ENCODE results near the gene LINC01488.

LINC01488 gene

DNA sequence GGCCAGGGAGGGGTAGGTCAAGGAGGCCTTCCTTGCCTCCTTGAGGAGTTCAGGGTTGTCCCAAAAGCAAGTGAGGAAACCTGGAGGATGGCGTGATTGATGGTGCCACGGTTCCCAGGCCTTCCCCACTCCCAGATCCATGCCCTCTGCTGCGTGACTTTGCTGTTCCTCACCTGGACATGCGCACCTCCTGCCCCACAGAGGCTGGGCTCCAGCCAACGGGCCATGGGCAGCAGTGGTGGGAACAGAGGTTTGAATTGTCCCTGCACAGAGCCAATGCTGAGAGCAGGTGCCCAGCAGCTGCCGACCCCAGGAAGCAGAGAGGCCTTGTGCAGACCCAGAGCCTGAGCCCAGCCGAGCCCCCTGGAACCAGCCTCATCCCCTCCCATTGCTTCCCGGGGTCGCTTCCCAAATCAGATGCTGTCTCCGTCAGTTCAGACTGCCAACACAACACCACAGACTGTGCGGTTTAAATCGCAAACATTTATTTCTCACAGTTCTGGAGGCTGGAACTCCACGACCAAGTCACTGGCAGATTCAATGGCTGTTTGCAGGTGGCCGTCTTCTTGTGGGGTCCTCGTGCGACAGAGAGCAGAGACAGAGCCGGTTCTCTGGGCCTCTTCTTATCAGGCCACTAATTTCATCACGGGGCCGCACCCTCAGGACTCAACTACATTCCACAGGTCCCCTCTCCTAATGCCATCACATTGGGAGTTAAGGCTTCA, 6.2 kb upstream of the LINC01488 start:
- DNase-seq (ENCODE audit: low read depth, low spot score): no peak
- H3K4me3 ChIP-seq (ENCODE audit: low read length): no peak overlapping the region

DNA sequence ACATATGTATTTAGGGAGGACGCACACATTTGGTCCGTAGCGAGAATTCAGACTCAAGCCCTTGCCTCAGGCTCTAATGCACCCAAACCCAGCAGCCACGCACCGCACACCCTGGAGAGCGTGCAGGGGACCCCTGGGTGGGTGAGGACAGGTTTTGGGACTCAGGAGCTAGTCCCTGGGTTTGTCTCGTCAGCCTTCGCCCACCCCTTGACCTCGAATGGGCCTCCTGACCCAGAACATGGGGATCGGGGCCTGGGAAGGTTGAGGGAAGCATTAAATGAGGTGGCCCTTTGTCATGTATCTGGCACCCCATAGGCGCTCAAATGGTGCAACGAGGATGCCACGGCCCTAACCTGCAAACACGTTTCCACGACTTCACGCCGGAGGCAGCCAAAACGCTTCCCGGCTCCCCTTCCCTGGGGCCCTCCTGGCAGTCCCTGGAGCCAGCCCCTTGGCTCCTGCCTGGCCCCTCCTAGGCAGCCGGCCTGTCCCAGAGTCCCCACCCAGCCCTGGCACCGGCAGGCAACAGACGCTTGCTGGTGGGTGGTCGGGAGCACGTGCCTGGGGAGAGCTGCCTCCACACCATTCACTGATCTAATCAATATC, 5.5 kb upstream of the LINC01488 start:
- no peak for DNase-seq (ENCODE audit: low read depth, low spot score)

DNA sequence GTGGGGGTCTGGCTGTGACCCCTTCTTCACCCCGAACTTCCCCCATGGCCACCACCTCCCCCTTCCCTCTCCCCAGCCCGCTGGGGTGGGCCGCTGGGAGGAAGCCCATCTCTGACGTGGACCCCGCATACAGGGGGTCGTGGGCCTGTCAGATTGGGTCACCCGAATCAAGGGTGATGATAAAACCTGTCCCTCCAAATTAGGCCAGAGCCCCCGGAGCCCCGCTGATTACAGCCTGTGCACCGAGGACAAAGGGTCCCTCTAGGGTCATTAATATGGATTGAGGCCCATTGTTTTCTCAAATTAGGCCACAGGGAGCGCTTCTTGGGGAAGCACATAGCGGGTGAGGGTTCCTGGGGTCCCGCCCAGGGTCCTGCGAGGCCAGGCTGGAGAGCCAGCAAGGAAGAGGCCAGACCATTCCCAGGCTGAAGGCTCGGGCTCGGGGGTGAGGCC, 4.9 kb upstream of the LINC01488 start:
- no peak overlapping the region for H3K4me3 ChIP-seq (ENCODE audit: low read length)
- DNase-seq (ENCODE audit: low read depth, low spot score): no peak

More for the DNA sequence above, 5.5 kb upstream of the LINC01488 start:
- no peak overlapping the region for H3K4me3 ChIP-seq (ENCODE audit: low read length)

DNA sequence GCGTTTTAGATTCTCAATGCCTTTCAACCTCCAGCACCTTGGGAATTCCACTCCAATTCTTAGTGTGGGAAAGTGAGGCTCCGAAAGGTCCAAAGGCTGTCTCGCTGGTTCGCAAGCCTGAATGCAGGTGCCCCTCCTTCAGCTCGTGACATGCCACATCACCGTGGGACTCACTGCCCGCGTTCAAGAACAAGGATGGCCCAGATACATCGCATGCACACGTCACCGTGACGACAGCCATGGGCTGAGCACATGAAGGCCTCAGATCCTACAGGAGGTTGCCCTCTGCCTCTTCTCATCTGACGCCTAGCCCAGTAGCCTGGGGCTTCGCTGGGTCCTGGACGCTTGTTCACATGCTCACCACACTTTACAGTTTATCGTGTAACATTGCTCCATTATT, 4.4 kb upstream of the LINC01488 start:
- H3K4me3 ChIP-seq (ENCODE audit: low read length): no peak overlapping the region
- DNase-seq (ENCODE audit: low read depth, low spot score): no peak

DNA sequence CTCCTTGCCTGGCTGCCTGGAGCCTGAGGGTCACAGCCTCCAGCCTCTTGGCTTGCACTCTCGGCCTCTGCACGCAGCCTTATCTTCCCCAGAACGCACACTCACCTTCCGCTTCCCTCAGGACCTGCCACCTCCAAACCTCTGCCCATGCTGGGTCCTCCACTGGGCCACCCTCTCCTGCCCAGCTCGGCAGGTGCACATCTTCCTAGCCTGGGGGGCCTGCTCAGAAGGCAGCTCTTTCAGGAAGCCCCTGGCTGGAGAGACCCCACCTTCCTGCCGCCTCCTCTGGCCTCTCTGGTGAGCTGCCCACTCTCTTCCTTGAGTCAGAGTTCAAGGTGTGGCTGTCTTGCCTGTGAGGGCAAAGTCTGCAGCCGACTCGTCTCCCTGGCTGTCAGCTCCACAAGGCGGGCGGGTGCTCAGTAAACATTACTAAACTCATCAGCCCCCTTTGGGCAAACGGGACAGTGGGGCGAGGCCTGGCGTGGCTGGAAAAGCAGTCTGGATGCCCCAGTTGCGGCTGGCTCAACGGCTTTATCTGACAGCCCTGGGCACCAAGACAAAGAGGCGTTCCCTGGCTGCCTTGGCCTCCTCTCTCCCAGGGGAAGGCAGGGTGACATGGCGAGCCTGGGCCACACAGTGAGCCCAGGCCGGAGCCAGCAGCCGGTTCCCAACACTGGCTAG, 1.7 kb upstream of the LINC01488 start:
- no peak for DNase-seq (ENCODE audit: low read depth, low spot score)
- no peak overlapping the region for H3K4me3 ChIP-seq (ENCODE audit: low read length)

DNA sequence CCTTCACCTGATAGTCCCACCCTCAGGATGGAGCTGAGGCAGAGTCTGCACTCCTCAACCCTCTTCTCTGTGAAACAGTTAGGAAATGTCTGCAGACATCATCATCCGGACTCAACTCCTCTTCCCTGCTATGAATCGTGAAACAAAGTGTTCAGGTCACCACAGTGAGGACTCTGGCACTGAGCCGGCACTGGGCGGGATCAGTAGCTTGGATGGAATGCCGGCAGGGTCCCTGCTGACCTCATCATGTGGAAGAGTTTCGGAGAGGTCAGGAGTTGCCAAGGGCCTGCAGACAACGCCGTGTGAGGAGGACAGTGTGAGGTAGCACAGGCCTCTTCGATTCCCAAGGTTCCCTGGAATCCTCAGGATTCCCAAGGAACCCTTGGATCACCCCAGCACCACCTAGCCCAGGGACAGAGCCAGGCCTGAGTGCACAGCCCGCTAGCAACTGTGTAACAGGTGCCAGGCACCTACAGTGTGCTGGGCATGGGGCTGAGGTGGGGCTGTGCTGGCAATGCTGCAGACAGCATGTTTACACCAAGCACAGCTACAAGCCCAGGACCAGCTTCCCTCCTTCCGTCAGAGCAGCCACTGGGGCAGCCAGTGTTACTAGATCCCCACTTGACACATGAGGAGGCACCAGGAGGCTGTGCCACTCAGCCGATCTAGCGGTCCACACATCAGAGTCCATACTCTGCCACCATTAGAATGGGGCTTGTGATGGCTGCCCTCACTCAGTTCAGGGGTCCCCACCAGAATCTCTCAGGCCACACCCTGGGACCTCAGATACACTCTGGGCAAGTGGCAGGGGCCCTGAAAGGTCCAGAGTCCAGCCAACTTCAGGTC, 693 bp upstream of the LINC01488 start:
- DNase-seq (ENCODE audit: low read depth, low spot score): no peak
- H3K4me3 ChIP-seq (ENCODE audit: low read length): no peak overlapping the region

DNA sequence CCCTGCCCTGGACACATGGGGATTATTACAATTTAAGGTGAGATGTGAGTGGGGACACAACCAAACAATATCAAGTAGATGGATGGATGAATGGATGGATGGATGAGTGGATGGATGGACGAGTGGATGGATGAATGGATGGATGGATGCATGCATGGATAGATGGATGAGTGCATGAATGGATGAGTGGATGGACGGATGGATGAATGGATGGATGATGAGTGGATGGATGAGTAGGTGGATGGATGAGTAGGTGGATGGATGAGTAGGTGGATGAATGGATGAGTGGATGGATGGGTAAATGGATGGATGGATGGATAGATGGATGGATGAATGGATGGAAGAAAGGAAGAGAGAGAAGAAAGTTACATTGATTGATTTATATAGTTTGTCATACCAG, 859 bp downstream of the LINC01488 start:
- no peak for DNase-seq (ENCODE audit: low read depth, low spot score)
- H3K4me3 ChIP-seq (ENCODE audit: low read length): no peak overlapping the region

DNA sequence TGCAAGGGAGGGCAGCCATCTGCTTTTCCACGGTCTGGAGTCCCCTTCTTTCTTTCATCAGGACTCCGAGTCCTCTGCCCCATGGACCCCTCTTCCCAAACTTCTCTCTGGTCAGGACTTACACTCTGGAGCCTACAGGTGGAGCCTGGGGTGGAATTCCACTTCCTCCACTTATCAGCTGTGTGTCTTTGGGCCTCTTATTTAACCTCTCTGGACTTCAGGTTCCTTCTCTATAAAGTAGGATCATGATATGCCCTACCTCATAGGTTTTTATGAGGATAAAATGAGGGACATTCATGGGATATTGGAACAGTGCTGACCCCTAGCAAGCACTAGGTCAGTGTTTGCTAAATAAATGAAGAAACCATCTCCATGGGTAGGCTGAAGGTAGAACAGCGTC, 1.7 kb downstream of the LINC01488 start:
- H3K4me3 ChIP-seq (ENCODE audit: low read length): no peak overlapping the region
- DNase-seq (ENCODE audit: low read depth, low spot score): no peak

DNA sequence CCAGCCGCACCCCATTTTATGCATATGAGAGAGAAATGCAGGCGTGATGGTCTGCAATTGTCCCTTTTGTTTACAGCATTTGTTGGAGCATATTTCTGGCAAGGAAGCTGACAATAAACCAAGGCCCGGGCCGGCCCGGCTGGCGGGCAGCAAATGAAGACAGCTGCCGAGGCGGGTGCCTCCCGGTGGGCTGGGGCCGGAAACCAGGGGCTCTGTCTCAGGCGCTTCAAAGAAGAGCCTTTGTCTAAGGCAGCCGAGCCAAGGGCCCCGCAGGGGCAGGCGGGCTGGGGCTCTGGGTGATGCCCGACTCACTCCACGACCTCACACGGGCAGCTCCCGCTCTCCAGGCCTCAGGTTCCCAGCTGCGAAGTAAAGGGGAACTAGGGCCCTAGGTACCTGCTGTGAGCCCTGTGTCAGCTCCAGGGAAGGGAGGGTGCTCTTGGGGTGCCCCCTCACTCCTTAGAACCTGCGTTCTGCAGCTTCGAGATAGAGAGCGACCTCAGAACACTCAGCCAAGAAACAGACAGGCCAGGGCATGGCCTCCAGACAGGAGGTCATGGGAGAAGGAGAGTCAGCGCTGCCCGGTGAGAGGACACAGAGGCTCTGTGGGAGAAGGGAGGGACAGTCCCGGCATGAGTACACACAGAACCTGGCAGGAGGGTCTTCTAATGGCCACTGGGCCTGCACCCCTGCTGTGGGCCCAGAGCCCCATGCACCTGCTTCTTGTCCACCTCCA, 2.4 kb downstream of the LINC01488 start:
- DNase-seq (ENCODE audit: low read depth, low spot score): no peak
- no peak overlapping the region for H3K4me3 ChIP-seq (ENCODE audit: low read length)

DNA sequence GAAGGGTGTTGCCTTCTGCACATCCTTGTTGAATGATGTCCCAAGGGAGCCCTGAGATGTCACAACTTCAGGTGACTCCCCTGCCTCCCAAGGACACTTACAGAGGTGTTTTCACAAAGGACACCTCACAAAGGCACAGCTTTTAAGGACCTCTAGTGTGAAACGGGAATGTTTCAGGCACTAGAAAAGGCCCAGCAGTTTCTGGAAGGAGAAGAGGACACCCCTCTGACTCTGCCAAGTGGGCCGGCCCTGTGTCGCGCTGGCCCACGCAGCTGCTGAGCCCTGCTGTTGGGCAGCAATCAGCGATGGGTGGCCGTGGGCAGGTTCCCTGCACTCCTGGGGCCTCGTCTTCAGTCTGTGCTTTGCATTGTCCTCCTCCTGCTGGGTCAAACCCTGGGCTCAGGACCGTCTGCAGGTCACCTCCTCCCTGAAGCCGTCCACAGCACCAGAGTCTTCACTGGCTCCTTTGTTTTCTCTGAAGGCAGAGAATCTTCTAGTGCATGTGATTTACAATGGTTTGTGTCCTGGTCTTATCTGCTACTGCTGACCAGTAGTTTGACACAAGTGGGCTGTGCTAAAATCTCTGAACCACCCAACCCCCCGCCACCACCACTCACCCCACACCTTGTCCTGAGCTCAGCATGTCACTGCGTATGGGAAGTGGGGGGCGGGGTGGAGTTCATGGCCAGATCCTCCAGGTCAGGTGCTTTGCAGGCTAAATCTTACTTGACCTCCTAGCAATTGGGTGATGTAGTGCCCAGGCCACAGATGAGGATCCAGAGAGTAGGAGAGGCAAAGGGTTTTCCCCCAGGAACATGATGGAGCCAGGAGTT, 3.2 kb downstream of the LINC01488 start:
- no peak for DNase-seq (ENCODE audit: low read depth, low spot score)
- H3K4me3 ChIP-seq (ENCODE audit: low read length): no peak overlapping the region

DNA sequence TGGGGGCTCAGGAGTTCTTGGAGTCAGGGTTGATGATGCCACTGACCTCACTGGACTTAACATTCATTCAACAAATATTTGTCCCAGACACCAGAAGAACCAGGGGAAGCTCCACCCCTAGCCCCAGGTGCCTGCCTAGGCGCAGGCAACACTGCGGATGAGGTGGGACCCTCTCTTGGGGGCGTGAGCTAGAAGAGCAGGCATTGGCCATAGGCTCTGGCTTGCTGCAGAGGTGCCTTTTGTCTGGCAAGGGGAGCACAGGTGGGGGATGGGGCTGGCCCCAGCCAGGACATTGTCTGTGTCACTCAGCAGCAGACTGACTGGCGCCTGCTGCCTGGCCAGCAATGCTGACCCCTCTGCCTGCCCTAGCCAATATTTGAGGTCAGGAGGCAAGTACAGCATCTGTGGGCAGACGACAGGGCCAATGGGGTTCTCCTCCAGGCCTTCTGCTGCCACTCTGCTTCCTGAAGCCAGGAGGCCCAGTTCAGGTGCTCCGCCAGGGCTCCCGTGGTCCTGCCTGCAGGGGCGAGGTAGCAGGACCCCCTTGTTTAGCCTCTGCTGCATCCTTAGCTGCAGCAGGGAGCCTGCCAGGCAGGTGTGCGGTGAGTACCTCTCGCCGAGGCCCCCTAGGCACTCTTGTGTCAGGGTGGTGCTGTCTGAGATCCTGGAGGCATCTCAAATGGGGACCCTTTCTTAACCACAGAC, 4.0 kb downstream of the LINC01488 start:
- no peak overlapping the region for H3K4me3 ChIP-seq (ENCODE audit: low read length)
- no peak for DNase-seq (ENCODE audit: low read depth, low spot score)

DNA sequence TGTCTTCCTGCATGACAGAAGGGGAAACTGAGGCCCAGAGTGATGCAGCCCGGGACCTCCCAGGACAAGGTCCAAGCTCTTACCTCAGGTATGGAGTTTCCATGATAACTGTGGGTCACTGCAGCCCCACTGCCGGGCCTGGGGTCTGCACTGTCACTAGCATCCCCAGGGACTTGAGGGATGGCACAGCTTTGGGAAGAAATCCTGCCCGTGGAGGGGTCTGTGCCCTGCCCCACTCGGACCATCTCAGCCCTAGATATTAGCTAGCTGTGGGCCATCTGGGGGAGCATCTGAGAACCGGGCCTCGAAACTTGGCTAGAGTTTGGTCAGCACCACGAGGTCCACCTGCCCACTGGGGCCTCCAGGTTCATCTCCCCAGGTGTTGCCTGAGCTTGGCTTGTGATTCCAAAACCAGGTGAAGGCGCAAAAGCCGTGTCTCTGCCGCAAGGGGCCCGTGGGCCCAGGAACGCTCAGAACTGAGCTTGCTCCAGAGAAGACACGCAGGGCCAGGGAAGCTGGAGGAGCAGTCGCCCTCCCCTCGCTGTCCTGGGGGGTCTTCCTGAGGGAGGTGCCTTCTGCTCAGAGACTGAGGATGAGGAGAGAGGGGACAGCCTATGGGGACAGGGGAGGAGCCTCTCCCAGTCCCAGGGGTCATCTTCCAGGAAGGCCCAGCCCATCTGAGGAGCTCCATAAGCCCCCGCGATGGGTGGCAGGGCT, 4.8 kb downstream of the LINC01488 start:
- DNase-seq (ENCODE audit: low read depth, low spot score): no peak
- H3K4me3 ChIP-seq (ENCODE audit: low read length): no peak overlapping the region

DNA sequence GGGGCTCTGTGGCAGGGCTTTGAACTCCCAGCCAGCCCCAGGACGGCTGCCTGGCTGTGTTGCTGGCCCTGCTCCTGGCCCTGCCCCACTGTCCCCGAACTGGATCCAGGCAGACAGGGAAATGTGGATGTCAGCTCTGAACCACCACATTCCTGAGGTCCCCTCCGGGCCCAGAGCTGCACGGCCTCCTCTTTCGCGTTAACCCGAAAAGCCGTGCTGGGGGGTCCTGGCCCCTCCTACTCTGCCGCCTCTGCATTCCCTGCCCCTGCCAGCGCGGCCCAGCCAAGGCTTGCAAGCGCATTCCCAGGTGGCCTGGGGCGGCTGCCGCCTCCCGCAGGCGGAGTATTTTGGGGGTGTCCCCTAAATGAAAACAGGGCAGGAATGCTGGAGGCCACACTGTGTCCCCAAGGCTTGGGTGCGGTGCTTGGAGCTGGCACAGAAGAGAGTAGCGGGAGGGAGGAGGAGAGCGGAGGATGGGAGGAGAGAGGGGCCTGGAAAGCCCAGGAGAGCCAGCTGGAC, 5.4 kb downstream of the LINC01488 start:
- no peak overlapping the region for H3K4me3 ChIP-seq (ENCODE audit: low read length)
- no peak for DNase-seq (ENCODE audit: low read depth, low spot score)

DNA sequence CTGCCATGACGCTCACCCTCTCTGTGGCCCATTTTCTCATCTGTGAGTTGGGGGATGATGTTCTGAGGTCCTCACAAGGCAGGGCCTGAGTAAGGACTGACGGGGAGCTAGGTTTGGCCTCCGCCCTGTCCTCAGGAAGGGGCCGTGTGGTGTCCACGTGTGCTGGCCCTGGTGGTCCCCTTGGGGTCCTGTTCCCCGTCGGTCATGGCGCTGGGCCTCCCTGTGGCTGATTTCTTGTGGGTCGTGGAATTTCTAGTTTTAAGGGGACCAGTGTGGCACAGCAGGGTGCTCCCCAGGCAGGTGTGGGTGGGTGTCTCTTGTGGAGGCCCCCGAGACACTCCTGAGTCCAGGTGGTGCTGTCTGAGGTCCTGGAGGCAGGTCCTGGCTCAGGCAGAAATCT, 5.9 kb downstream of the LINC01488 start:
- no peak for DNase-seq (ENCODE audit: low read depth, low spot score)
- H3K4me3 ChIP-seq (ENCODE audit: low read length): no peak overlapping the region

DNA sequence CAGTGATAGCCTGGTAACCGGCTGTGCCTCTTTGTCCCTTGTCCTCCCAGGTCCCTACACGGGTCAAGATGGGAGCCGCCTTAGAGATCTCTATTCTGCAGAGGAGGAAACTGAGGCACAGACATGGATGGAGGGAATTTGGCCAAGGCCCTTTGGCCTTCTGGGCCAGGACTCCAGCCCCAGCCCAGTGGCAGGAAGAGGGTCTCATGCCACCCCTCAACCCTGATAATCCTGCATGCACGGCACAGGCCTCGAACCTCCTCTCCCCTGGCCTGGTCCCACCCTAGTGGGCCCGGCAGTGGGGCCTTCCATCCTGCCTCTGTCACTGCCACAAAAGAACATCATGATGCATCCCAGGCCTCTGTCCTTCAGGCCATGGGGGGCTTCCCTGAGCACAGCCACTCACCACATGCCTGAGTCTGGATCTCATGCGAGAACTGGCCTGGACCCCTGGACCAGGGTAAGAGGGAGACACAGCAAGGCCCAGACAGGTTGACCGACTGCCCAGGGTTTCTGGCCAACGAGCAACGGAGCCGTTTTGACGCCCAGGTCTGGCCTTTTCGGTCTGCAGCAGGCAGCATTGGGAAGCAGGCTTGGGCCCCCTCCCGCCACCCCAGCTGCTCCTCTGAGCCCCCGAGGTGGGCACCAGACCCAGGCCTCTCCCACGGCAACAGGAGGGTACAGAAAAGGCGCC, 6.5 kb downstream of the LINC01488 start:
- DNase-seq (ENCODE audit: low read depth, low spot score): no peak
- no peak overlapping the region for H3K4me3 ChIP-seq (ENCODE audit: low read length)

DNA sequence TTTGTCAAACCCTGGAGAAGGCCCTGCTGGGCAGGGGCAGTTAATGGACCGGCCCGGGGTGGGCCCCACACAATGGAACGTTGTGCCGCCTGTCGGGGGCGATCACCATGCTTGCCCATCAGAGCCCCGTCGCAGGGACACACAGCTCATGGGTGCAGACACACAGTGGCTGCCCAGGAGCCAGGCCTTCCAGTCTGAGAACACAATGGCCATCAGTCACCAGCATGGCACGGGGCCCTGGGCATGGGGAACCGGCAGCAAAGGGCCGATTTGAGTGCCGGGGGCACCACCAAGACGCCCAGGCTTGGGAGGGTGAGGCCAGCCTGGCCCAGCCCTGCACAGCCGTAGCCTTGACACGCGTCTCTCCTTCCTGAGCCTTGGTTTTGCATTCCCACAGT, 7.1 kb downstream of the LINC01488 start:
- no peak for DNase-seq (ENCODE audit: low read depth, low spot score)

More for the DNA sequence above, 7.1 kb downstream of the LINC01488 start:
- no peak overlapping the region for H3K4me3 ChIP-seq (ENCODE audit: low read length)

Data from Jurkat, Clone E6-1 (cell line).